SH-SY5Y (cell line): ENCODE results near the gene LY9.

Source experiments
- GATA2 ChIP-seq: IDR thresholded peaks from 2 replicates; pipeline ENCODE4 v1.6.1; 2011; ENCODE audit warnings: mild to moderate bottlenecking, low read depth, low read length
- GATA3 ChIP-seq: IDR thresholded peaks from 2 replicates; pipeline ENCODE4 v1.6.1; 2011; ENCODE audit warnings: low read depth, mild to moderate bottlenecking, low read length, moderate library complexity

GRCh38 chr1:160818207-160818937 is 22.4 kb downstream of the LY9 start:
- TF ChIP-seq GATA2 (no peak), GATA3 (no peak)
